Measurements from ENCODE around the gene ZMYND10.

The ZMYND10 gene

DNA sequence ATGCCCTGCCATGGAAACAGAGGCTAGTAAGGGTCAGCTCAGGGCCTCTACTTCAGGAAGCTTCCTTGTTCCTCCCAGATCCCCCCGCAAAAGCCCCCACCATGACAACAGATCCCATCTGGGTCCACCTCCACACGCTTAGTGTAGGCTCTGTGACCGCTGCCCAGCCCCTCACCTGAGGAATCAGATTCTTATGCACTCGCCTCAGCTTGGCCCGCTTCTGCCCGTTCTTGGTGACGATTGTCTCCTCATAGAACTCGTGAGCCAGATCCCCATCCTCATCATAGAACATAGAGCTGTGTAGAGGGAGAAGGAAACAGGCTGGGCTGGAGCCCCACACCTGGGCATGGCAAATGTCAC is 19.4 kb downstream of the ZMYND10 start:
- H3K4me3 ChIP-seq (ENCODE audit: low read length) = no peak overlapping the region
- no peak for DNase-seq (ENCODE audit: low read depth)
- TF ChIP-seq, protein P1, sequence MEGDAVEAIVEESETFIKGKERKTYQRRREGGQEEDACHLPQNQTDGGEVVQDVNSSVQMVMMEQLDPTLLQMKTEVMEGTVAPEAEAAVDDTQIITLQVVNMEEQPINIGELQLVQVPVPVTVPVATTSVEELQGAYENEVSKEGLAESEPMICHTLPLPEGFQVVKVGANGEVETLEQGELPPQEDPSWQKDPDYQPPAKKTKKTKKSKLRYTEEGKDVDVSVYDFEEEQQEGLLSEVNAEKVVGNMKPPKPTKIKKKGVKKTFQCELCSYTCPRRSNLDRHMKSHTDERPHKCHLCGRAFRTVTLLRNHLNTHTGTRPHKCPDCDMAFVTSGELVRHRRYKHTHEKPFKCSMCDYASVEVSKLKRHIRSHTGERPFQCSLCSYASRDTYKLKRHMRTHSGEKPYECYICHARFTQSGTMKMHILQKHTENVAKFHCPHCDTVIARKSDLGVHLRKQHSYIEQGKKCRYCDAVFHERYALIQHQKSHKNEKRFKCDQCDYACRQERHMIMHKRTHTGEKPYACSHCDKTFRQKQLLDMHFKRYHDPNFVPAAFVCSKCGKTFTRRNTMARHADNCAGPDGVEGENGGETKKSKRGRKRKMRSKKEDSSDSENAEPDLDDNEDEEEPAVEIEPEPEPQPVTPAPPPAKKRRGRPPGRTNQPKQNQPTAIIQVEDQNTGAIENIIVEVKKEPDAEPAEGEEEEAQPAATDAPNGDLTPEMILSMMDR (IDR thresholded peaks at IDR 0.05; ENCODE audit: insufficient read depth, low read depth, low read length, missing control alignments) = no peak

DNA sequence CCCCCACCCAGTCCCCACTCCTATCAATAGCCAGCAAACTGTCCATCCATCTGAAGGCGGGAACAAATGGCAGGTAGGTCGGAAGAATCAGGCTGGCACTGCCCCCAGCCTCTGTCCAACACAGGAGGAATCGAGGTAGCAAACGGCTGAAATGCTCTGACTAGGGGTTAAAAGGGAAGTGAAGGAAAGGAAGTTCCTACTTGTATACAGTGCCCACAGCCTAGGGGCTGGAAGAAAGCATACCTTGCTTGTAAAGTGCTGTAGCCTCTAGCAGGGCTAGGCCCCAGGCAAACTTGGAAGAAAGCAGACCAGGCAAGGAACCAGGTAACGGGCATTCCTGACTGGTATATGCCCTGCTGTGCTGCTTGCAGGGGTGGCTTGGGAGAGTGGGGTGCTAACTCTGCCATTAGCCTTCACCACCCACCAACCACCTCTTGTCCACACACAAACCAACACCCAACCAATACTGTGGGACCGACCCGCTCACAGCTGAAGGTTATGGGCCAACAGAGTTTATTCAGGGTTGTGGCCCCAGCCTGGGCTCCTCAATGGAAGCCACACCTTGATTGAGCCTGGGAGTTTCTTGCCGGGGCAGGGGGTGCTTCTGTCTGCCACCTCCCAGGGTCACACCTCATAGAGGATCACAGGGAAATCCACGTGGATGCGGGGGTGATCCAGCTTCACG is 19.9 kb downstream of the ZMYND10 start:
- no peak overlapping the region for H3K4me3 ChIP-seq (ENCODE audit: low read length)
- TF ChIP-seq, protein P1 (IDR thresholded peaks at IDR 0.05; ENCODE audit: insufficient read depth, low read depth, low read length, missing control alignments) = no peak
- no peak for DNase-seq (ENCODE audit: low read depth)

DNA sequence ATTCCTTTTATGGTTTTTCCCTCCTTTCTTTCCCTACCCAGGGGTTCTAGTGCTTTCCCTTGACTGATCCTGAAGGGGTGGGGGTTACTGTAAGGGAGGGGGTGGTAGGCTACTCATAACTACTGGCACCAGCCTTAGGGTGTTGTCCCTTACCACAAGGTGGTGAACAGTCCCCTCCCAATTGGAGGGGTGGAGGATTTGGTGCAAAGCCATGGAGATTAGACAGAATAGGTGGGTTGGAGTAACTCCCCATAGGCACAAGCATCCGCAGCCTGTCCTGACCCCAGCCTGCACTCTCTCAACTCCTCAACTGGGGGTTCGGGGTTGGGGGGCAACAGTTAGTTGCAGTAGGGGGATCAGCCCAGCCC is 20.4 kb downstream of the ZMYND10 start:
- no peak overlapping the region for H3K4me3 ChIP-seq (ENCODE audit: low read length)
- TF ChIP-seq, protein P1 (IDR thresholded peaks at IDR 0.05; ENCODE audit: insufficient read depth, low read depth, low read length, missing control alignments) = no peak
- no peak for DNase-seq (ENCODE audit: low read depth)

DNA sequence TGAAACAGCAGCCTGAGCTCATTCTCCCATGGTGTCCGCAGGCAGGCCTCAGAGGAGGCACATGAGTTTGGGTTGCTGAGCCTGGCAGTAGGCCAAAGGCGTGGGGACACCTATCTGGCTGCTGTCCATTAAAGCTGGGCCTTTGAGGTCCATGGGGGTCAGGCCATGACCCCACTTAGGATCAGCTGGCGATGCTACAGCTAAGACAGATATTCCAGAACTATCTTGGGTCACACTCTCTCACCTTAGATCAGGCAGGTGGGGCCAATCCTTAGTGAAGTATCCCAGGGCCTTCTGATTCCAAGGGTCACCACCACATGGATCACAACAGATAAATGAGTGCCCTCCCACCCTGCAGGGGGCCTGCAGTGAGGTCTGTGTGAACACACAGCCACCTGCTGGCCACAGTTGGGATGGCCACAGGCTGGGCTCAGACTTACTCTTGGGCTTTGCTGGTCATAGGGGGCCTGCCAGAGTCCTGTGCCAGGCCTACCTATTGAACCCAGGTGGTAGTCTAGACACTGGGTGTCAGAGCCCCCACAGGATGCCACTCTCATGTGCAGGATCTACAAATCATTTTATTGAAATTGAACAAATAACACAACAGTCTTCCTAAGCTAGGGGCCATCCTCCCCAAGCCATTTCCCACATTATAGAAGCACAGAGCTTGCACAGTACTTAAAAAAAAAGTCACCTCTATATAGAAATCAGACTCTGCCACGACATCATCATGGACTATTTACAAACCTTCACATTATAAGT is 21.0 kb downstream of the ZMYND10 start:
- TF ChIP-seq, protein P1 (IDR thresholded peaks at IDR 0.05; ENCODE audit: insufficient read depth, low read depth, low read length, missing control alignments) = peak; percentile 85
- DNase-seq (ENCODE audit: low read depth) = peak; percentile 68
- no peak overlapping the region for H3K4me3 ChIP-seq (ENCODE audit: low read length)

DNA sequence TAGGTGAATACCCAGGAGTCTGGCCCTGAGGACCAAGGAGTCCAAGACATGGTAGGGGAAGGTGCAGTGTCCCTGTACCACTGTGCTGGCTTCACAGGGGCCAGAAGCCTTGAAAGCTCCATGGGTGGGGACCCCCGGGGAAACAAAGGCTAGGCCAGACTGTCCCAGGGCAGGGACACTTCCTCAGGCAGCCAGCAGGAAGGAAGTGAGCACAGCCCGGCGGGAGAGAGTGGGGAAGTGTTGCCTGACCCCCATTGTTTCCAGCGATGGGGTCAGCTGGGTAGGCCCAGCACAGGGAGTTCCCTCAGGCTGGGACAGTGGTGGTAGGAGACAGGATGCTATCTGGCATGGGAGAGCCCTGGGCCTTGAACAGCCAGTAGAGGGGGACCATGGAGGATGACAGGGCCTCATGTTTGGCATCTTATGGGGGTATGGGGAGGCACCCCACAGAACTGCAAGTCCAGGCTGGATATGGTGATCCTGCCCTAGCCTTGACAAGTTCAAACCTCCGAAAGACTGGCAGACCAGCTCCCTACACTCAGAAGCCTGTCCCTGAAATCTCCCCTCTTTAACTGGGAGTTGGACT is 21.8 kb downstream of the ZMYND10 start:
- H3K4me3 ChIP-seq (ENCODE audit: low read length) = no peak overlapping the region
- no peak for DNase-seq (ENCODE audit: low read depth)
- TF ChIP-seq, protein P1 (IDR thresholded peaks at IDR 0.05; ENCODE audit: insufficient read depth, low read depth, low read length, missing control alignments) = no peak

DNA sequence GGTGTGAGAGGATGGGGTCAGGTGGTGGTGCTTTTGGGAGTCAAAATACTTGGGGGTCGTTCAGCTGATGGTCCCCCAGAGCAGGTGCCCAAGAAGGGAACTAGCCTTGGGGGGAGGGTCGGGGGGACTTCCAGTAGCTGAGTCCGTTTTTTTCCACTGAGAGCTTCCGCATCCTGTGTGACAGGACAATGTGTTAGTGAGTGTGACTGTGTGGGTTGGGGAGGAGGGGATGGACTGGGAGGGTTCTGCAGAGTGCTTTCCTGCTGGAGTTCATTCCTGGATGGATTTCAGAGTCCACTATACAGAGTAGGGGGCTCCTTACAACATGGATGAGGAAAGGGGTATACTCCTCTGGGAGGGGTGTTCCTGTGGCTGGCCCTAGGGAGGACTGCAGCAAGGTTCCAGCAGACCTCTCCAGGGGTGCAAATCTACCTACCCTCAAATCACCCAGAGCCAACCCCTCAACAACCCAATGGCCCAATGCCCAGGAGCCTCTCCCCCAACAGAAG is 22.4 kb downstream of the ZMYND10 start:
- DNase-seq (ENCODE audit: low read depth) = no peak
- TF ChIP-seq, protein P1 (IDR thresholded peaks at IDR 0.05; ENCODE audit: insufficient read depth, low read depth, low read length, missing control alignments) = no peak
- no peak overlapping the region for H3K4me3 ChIP-seq (ENCODE audit: low read length)
